Liver (tissue), 9 donors: ENCODE results near the gene POC1A. TPM values are rescaled to one million over a fixed set of nuclear protein-coding genes. Genes with fewer than 3 reads are reported as not detected.

ENCODE experiments used
- DNase-seq: peaks from one replicate; pipeline ENCODE4 v3.0.0-alpha.2; 2017; ENCODE audit warnings: low spot score
- H3K27ac ChIP-seq, 2 donors: one replicate each; pipeline ENCODE4 v1.7.0; 2013; ENCODE audit warnings: inconsistent platforms in 2 of 2, low read length in 2 of 2, control low read depth in 1 of 2, low read depth in 1 of 2, mild to moderate bottlenecking in 1 of 2
- H3K27me3 ChIP-seq, 4 donors: one replicate each; pipeline versions ENCODE4 v1.6.1 to v1.7.0; 2013; ENCODE audit warnings: low read length in 3 of 4, inconsistent platforms in 1 of 4, mild to moderate bottlenecking in 1 of 4, moderate library complexity in 1 of 4; ENCODE audit not compliant: control insufficient read depth in 4 of 4, insufficient read depth in 4 of 4
- H3K36me3 ChIP-seq, 4 donors: one replicate each; pipeline versions ENCODE4 v1.6.1 to v1.7.0; 2013; ENCODE audit warnings: low read length in 3 of 4, mild to moderate bottlenecking in 3 of 4, low read depth in 1 of 4, moderate library complexity in 1 of 4; ENCODE audit not compliant: control insufficient read depth in 4 of 4, insufficient read depth in 3 of 4
- H3K4me1 ChIP-seq, 4 donors: one replicate each; pipeline versions ENCODE4 v1.6.1 to v1.7.0; 2013; ENCODE audit warnings: low read length in 3 of 4, mild to moderate bottlenecking in 3 of 4, moderate library complexity in 1 of 4; ENCODE audit not compliant: control insufficient read depth in 4 of 4, insufficient read depth in 4 of 4
- H3K4me3 ChIP-seq, 3 donors: one replicate each; pipeline versions ENCODE4 v1.6.1 to v1.7.0; 2013; ENCODE audit warnings: low read length in 3 of 3, control low read depth in 1 of 3, low read depth in 1 of 3, mild to moderate bottlenecking in 1 of 3
- H3K9ac ChIP-seq, 2 donors: one replicate each; pipeline ENCODE4 v1.7.0; 2013; ENCODE audit warnings: low read length in 2 of 2, mild to moderate bottlenecking in 2 of 2, moderate library complexity in 2 of 2, control low read depth in 1 of 2, low read depth in 1 of 2
- H3K9me3 ChIP-seq, 4 donors: one replicate each; pipeline versions ENCODE4 v1.6.1 to v1.7.0; 2013; ENCODE audit warnings: low read length in 3 of 4; ENCODE audit not compliant: control insufficient read depth in 4 of 4
- ATF3 ChIP-seq: IDR thresholded peaks from 2 replicates; pipeline ENCODE4 v1.6.1; 2016; ENCODE audit warnings: antibody characterized with exemption
- EGR1 ChIP-seq, 2 donors: IDR thresholded peaks; 2 replicates each; pipeline ENCODE4 v1.6.1; 2016 to 2018; ENCODE audit warnings: antibody characterized with exemption in 2 of 2, low read depth in 2 of 2
- FOXA1 ChIP-seq: IDR thresholded peaks from 2 replicates; pipeline ENCODE4 v1.6.1; 2016; ENCODE audit warnings: antibody characterized with exemption
- FOXA2 ChIP-seq: IDR thresholded peaks from 2 replicates; pipeline ENCODE4 v1.6.1; 2016; ENCODE audit warnings: antibody characterized with exemption
- GABPA ChIP-seq, 2 donors: IDR thresholded peaks in 1 of 2; conservative IDR thresholded peaks in 1 of 2; 2 replicates each; pipeline ENCODE4 v1.6.1; 2016; ENCODE audit warnings: antibody characterized with exemption in 2 of 2, mild to moderate bottlenecking in 1 of 2, moderate library complexity in 1 of 2
- HNF4A ChIP-seq, 2 donors: conservative IDR thresholded peaks; 2 replicates each; pipeline ENCODE4 v1.6.1; 2016; ENCODE audit warnings: antibody characterized with exemption in 2 of 2, mild to moderate bottlenecking in 2 of 2
- HNF4G ChIP-seq: IDR thresholded peaks from 2 replicates; pipeline ENCODE4 v1.6.1; 2016; ENCODE audit warnings: antibody characterized with exemption
- JUND ChIP-seq, 2 donors: IDR thresholded peaks; 2 replicates each; pipeline ENCODE4 v1.6.1; 2016; ENCODE audit warnings: antibody characterized with exemption in 2 of 2
- NR2F2 ChIP-seq: IDR thresholded peaks from 2 replicates; pipeline ENCODE4 v1.6.1; 2016; ENCODE audit warnings: antibody characterized with exemption
- RAD21 ChIP-seq, 2 donors: IDR thresholded peaks; 2 replicates each; pipeline ENCODE4 v1.6.1; 2016; ENCODE audit warnings: antibody characterized with exemption in 2 of 2, mild to moderate bottlenecking in 2 of 2
- RXRA ChIP-seq, 2 donors: IDR thresholded peaks; 2 replicates each; pipeline ENCODE4 v1.6.1; 2017 to 2018; ENCODE audit warnings: antibody characterized with exemption in 2 of 2, mild to moderate bottlenecking in 1 of 2
- SP1 ChIP-seq: IDR thresholded peaks from 2 replicates; pipeline ENCODE4 v1.6.1; 2018; ENCODE audit warnings: antibody characterized with exemption, mild to moderate bottlenecking
- TAF1 ChIP-seq: conservative IDR thresholded peaks from 2 replicates; pipeline ENCODE4 v1.6.1; 2016; ENCODE audit warnings: antibody characterized with exemption, mild to moderate bottlenecking
- YY1 ChIP-seq: IDR thresholded peaks from 2 replicates; pipeline ENCODE4 v1.6.1; 2016; ENCODE audit warnings: antibody characterized with exemption, mild to moderate bottlenecking
- WGBS: extraction: QIAGEN DNeasy Blood & Tissue Kit; methylation state at CpG from one replicate; pipeline ENCODE4 v1.1.7; 2013; 5-methylcytosine and 5-hydroxymethylcytosine counted together
- polyA plus RNA-seq, 2 donors: library from polyadenylated mRNA; stranded (reverse) in 1 of 2; unstranded in 1 of 2; fragments of 200-250 nt in 1 of 2; fragments of >200 nt in 1 of 2; fragmentation: Nextera tagmentation in 1 of 2; extraction: Ambion mirVana in 1 of 2; gene quantifications; one replicate each; pipeline versions ENCODE4 v1.2.1 to v1.2.3, GENCODE V29; 2013 to 2015
- total RNA-seq, 2 donors: library from RNA; depleted of rRNA; stranded (reverse); fragments of >200 nt; gene quantifications; one replicate each; pipeline ENCODE4 v1.2.3, GENCODE V29; 2014
- TF ChIP-seq, protein P1 (sequence below): IDR thresholded peaks from 2 replicates; pipeline ENCODE4 v1.6.1; 2016; ENCODE audit warnings: antibody characterized with exemption
- TF ChIP-seq, protein P2 (sequence below): IDR thresholded peaks from 2 replicates; pipeline ENCODE4 v1.6.1; 2016; ENCODE audit warnings: antibody characterized with exemption, mild to moderate bottlenecking
- TF ChIP-seq, protein P3 (sequence below): fragments of 150-350 bp; IDR thresholded peaks from 2 replicates; pipeline ENCODE4 v1.5.1; 2017; ENCODE audit warnings: improper control_type of control experiment, low read depth, low read length; ENCODE audit not compliant: missing input control
- TF ChIP-seq, protein P4 (sequence below): IDR thresholded peaks from 2 replicates; pipeline ENCODE4 v1.6.1; 2016; ENCODE audit warnings: antibody characterized with exemption
- donor health status: healthy.
- donor health status: healthy.
- donor health status: healthy.
- donor health status: healthy.
- donor health status: healthy.

POC1A gene
- total and polyA plus RNA-seq, 4 donors: 1.4 to 12.7 (median 4.8) TPM

- 80% methylated on average over 12 of the region's 12 CpGs for WGBS
- Histone ChIP-seq H3K27me3 (no peaks in the 10 kb centered on the region), H3K27ac (no peak overlapping the region), H3K4me1 (no peaks in the 10 kb centered on the region), H3K9me3 (no peaks in the 10 kb centered on the region), H3K36me3 (no peaks in the 10 kb centered on the region), H3K4me3 (no peak overlapping the region), H3K9ac (no peak overlapping the region)
- DNase-seq: no peak
- TF ChIP-seq YY1: no peak
- no peak for TF ChIP-seq HNF4A (conservative IDR thresholded peaks at IDR 0.05)
- no peak for TF ChIP-seq FOXA2
- TF ChIP-seq FOXA1: no peak
- TF ChIP-seq ATF3: no peak
- TF ChIP-seq, protein P1, sequence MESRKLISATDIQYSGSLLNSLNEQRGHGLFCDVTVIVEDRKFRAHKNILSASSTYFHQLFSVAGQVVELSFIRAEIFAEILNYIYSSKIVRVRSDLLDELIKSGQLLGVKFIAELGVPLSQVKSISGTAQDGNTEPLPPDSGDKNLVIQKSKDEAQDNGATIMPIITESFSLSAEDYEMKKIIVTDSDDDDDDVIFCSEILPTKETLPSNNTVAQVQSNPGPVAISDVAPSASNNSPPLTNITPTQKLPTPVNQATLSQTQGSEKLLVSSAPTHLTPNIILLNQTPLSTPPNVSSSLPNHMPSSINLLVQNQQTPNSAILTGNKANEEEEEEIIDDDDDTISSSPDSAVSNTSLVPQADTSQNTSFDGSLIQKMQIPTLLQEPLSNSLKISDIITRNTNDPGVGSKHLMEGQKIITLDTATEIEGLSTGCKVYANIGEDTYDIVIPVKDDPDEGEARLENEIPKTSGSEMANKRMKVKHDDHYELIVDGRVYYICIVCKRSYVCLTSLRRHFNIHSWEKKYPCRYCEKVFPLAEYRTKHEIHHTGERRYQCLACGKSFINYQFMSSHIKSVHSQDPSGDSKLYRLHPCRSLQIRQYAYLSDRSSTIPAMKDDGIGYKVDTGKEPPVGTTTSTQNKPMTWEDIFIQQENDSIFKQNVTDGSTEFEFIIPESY: no peak
- no peak for TF ChIP-seq EGR1 (IDR thresholded peaks at IDR 0.05; ENCODE audit: low read depth in 2 of 2)
- TF ChIP-seq JUND (IDR thresholded peaks at IDR 0.05): no peak
- TF ChIP-seq RXRA (IDR thresholded peaks at IDR 0.05): no peak
- TF ChIP-seq TAF1: no peak
- TF ChIP-seq NR2F2: no peak
- TF ChIP-seq, protein P2, sequence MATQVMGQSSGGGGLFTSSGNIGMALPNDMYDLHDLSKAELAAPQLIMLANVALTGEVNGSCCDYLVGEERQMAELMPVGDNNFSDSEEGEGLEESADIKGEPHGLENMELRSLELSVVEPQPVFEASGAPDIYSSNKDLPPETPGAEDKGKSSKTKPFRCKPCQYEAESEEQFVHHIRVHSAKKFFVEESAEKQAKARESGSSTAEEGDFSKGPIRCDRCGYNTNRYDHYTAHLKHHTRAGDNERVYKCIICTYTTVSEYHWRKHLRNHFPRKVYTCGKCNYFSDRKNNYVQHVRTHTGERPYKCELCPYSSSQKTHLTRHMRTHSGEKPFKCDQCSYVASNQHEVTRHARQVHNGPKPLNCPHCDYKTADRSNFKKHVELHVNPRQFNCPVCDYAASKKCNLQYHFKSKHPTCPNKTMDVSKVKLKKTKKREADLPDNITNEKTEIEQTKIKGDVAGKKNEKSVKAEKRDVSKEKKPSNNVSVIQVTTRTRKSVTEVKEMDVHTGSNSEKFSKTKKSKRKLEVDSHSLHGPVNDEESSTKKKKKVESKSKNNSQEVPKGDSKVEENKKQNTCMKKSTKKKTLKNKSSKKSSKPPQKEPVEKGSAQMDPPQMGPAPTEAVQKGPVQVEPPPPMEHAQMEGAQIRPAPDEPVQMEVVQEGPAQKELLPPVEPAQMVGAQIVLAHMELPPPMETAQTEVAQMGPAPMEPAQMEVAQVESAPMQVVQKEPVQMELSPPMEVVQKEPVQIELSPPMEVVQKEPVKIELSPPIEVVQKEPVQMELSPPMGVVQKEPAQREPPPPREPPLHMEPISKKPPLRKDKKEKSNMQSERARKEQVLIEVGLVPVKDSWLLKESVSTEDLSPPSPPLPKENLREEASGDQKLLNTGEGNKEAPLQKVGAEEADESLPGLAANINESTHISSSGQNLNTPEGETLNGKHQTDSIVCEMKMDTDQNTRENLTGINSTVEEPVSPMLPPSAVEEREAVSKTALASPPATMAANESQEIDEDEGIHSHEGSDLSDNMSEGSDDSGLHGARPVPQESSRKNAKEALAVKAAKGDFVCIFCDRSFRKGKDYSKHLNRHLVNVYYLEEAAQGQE: no peak
- no peak for TF ChIP-seq HNF4G
- TF ChIP-seq, protein P3, sequence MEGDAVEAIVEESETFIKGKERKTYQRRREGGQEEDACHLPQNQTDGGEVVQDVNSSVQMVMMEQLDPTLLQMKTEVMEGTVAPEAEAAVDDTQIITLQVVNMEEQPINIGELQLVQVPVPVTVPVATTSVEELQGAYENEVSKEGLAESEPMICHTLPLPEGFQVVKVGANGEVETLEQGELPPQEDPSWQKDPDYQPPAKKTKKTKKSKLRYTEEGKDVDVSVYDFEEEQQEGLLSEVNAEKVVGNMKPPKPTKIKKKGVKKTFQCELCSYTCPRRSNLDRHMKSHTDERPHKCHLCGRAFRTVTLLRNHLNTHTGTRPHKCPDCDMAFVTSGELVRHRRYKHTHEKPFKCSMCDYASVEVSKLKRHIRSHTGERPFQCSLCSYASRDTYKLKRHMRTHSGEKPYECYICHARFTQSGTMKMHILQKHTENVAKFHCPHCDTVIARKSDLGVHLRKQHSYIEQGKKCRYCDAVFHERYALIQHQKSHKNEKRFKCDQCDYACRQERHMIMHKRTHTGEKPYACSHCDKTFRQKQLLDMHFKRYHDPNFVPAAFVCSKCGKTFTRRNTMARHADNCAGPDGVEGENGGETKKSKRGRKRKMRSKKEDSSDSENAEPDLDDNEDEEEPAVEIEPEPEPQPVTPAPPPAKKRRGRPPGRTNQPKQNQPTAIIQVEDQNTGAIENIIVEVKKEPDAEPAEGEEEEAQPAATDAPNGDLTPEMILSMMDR: no peak
- TF ChIP-seq GABPA (IDR thresholded peaks at IDR 0.05 in 1 of 2, conservative IDR thresholded peaks at IDR 0.05 in 1 of 2): no peak
- TF ChIP-seq, protein P4, sequence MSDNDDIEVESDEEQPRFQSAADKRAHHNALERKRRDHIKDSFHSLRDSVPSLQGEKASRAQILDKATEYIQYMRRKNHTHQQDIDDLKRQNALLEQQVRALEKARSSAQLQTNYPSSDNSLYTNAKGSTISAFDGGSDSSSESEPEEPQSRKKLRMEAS: no peak
- TF ChIP-seq RAD21 (IDR thresholded peaks at IDR 0.05): no peak
- TF ChIP-seq SP1: no peak
These were observed 88.9 kb downstream of the POC1A start for GRCh38 chr3:52065264-52065756.
